Activated CD4-positive, alpha-beta T cell treated with anti-CD3 and anti-CD28 coated beads for 36 hours (primary cell): Measurements from ENCODE around the gene POLL. TPM values are rescaled to one million over a fixed set of nuclear protein-coding genes. Genes with fewer than 3 reads are reported as not detected.

Source experiments
- ATAC-seq: fragments of 200-7000 bp; cut with Tn5 transposase; one replicate; pipeline ENCODE4 v1.10.0; 2021; ENCODE audit warnings: mild to moderate bottlenecking, moderate library complexity
- CTCF ChIA-PET: fragments of 350-600 bp; sonication (Branson Sonifier 250); formaldehyde crosslinking; loops from one replicate; lab custom pipeline; 2021; ENCODE audit warnings: antibody characterized with exemption; lab: Charles Lee
- POLR2A ChIA-PET: fragments of 350-600 bp; sonication (Branson Sonifier 250); formaldehyde crosslinking; loops from one replicate; lab custom pipeline; 2021; ENCODE audit warnings: antibody characterized with exemption, inconsistent platforms; lab: Charles Lee
- DNase-seq: peaks from one replicate; pipeline ENCODE4 v3.0.0-alpha.2; 2020
- H3K27ac Mint-ChIP-seq: one replicate; pipeline ENCODE4 v1.8.0; 2021; ENCODE audit warnings: mixed read lengths
- H3K27me3 Mint-ChIP-seq: one replicate; pipeline ENCODE4 v1.8.0; 2021; ENCODE audit warnings: mixed read lengths
- H3K36me3 Mint-ChIP-seq: one replicate; pipeline ENCODE4 v1.8.0; 2021; ENCODE audit warnings: low read depth, mixed read lengths
- H3K4me1 Mint-ChIP-seq: one replicate; pipeline ENCODE4 v1.8.0; 2021; ENCODE audit warnings: mixed read lengths
- H3K4me3 Mint-ChIP-seq: one replicate; pipeline ENCODE4 v1.8.0; 2021; ENCODE audit warnings: mild to moderate bottlenecking, moderate library complexity, mixed read lengths
- H3K9me3 Mint-ChIP-seq: one replicate; pipeline ENCODE4 v1.8.0; 2021; ENCODE audit warnings: low read depth, mixed read lengths
- intact Hi-C, 2 experiments: fragments of 100-400 bp; cut with DNase I in 1 of 2; cut with micrococcal nuclease in 1 of 2; formaldehyde crosslinking; loops; one replicate each; pipeline versions ENCODE4 v1.14.2 to v1.15.1; 2022 to 2024; cut with DNase I, micrococcal nuclease
- total RNA-seq, 2 experiments: library from RNA; stranded (reverse); gene quantifications; one replicate each; pipeline ENCODE4 v1.2.3, GENCODE V29; 2021

POLL gene
- total RNA-seq, 2 experiments from 2014 or later: 30.2 to 31.4 TPM

- Mint-ChIP-seq H3K4me1 (no peaks in the 10 kb centered on the region), H3K27ac (no peak overlapping the region), H3K9me3 (no peaks in the 10 kb centered on the region), H3K36me3 (peaks cover 2% of the 10 kb centered on the region), H3K4me3 (no peak overlapping the region), H3K27me3 (no peaks in the 10 kb centered on the region)
- CTCF ChIA-PET: interaction anchor here (3.2 kb wide), 1 partner anchor 15 kb away, joined by 12 read pairs; no protein-coding TSS in a partner anchor
- DNase-seq (no peak), ATAC-seq (no peak)
- intact Hi-C loops: no loop called here
- POLR2A ChIA-PET: interaction anchor here (1.0 kb wide), 1 partner anchor 163 kb away, joined by 3 read pairs; no protein-coding TSS in a partner anchor
Measured at GRCh38 chr10:101617824-101618568, 29.9 kb upstream of the POLL start.

DNA sequence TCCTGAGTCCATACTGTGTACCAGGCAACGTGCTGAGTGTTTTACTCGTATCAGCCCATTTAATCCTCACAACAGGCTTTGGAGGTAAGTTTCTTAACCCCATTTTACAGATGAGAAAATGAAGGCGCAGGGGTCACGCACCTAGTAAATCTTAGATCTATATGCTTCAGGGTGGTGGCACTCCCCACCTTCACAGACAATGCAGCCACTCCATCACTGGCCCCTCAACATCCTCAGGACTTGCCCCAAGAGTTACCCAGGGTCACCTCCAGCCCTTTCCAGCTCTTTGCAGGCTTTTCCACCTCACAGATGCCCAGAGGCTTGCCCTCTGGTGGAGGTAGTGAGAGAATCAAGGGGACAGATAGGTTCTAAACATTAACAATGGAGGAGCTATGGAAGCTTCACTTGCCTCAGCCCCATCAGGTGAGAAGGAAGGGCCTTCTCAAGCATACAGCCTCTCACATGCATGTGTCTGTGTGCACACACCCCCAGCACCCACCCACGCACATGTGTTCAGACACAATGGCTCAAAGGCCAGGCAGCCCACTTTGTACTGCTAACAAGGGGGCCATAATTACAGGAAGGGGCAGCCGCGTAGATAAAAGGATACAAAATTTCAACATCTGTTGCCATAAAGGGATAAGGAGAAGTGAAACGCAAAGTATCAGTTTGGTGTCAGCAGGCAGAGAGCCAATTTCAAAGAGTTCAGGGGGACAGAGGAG is 29.2 kb upstream of the POLL start:
- Mint-ChIP-seq H3K4me1 (no peaks in the 10 kb centered on the region), H3K27ac (no peak overlapping the region), H3K4me3 (no peak overlapping the region), H3K27me3 (no peaks in the 10 kb centered on the region), H3K36me3 (peaks cover 2% of the 10 kb centered on the region), H3K9me3 (no peaks in the 10 kb centered on the region)
- DNase-seq: no peak
- no peak for ATAC-seq
- intact Hi-C loops: no loop called here
- CTCF ChIA-PET: interaction anchor here (3.2 kb wide), 1 partner anchor 14 kb away, joined by 12 read pairs; no protein-coding TSS in a partner anchor
- POLR2A ChIA-PET: interaction anchor here (1.0 kb wide), 1 partner anchor 164 kb away, joined by 3 read pairs; no protein-coding TSS in a partner anchor

- CTCF ChIA-PET: interaction anchor here (1.3 to 3.2 kb wide), 2 partner anchors 13 to 165 kb away, joined by 3 to 12 read pairs; no protein-coding TSS in a partner anchor
- Mint-ChIP-seq H3K4me1 (peaks cover 3% of the 10 kb centered on the region), H3K9me3 (no peaks in the 10 kb centered on the region), H3K27ac (no peak overlapping the region), H3K27me3 (no peaks in the 10 kb centered on the region), H3K4me3 (no peak overlapping the region), H3K36me3 (no peaks in the 10 kb centered on the region)
- POLR2A ChIA-PET: interaction anchor here (1.0 kb wide), 1 partner anchor 164 kb away, joined by 3 read pairs; no protein-coding TSS in a partner anchor
- DNase-seq (no peak), ATAC-seq (no peak)
- intact Hi-C loops: no loop called here
Measured at GRCh38 chr10:101616415-101617101, 28.5 kb upstream of the POLL start.

DNA sequence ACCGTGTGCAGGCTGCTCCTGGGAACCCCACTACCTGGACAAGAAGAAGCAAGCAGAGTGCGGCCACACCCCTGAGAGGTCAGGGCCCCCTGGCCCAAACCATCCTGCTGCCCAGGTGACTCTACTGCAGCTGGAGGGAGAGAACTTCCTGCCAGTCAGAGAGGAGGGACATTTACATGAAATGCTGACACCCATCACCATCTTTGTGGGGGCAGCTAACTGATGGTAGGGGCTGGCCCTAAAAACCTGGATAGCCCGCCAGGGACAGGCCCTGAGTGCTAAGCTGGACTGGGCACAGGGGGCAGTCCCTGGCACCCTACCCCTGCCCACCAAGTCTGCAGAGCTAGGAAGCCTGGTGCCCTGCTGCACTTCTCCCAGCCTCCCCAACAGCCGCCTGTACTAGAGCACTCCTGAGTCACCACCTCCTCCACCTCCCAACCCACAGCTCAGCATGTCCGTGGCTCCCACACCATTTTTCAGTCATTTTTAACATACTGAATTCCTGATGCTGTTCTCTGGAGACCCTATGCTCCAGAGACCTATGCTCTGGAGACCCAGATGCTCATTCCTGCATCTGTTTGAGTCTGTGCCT is 27.6 kb upstream of the POLL start:
- no peak for DNase-seq
- Mint-ChIP-seq H3K27ac (no peak overlapping the region), H3K27me3 (no peaks in the 10 kb centered on the region), H3K4me1 (peaks cover 8% of the 10 kb centered on the region), H3K36me3 (peaks cover 3% of the 10 kb centered on the region), H3K4me3 (no peak overlapping the region), H3K9me3 (no peaks in the 10 kb centered on the region)
- POLR2A ChIA-PET: no interaction called here
- CTCF ChIA-PET: interaction anchor here (1.3 to 3.2 kb wide), 2 partner anchors 12 to 166 kb away, joined by 3 to 12 read pairs; no protein-coding TSS in a partner anchor
- intact Hi-C loops: no loop called here
- ATAC-seq: no peak

DNA sequence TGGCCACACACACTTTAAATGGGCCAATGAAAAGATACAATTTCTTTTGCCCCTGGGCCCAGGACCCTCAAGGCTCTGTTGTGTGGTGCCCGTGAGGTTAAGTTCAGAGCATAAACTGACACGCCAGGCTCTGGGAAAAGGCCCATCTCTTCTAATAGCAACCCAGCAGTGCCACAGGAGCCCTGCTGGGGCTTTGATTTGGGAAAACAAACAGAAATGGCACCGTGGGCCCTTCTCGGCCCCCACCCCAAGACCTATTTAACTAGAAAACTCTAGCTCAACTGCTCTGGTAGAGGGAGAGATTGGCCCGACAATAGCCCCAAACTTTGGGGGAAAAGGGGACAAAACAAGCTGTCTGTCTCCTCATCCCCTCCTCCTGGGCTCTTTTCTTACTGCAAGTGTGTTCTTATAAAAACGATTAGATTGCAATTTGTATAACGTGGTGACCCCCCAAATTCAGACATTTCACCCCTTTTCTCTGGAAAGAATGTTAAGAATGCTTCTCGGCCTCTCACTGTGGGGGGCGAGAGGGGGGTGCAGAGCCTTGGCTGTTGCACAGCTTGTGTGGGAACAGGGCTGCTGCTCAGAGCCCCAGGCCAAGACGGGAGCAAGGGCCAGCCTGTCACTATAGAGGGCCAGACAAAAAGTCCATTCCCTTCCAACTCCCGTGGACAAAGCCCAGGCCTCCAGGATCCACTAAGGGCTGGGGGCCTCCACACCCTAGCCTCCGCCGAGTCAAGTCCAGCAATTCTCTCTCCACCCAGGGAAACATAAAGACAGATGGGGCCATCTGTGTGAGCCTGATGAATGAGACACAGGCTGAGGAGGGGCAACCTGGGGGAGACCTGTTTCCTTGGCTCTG is 26.8 kb upstream of the POLL start:
- POLR2A ChIA-PET: no interaction called here
- H3K4me1 Mint-ChIP-seq: peaks cover 8% of the 10 kb centered on the region
- DNase-seq: no peak
- no peaks in the 10 kb centered on the region for H3K27me3 Mint-ChIP-seq
- no peaks in the 10 kb centered on the region for H3K9me3 Mint-ChIP-seq
- no peak overlapping the region for H3K27ac Mint-ChIP-seq
- intact Hi-C loops: no loop called here
- ATAC-seq: no peak
- CTCF ChIA-PET: interaction anchor here (1.3 to 3.2 kb wide), 2 partner anchors 12 to 166 kb away, joined by 3 to 12 read pairs; no protein-coding TSS in a partner anchor
- H3K4me3 Mint-ChIP-seq: no peak overlapping the region
- H3K36me3 Mint-ChIP-seq: peaks cover 6% of the 10 kb centered on the region

- H3K27me3 Mint-ChIP-seq: no peaks in the 10 kb centered on the region
- H3K4me1 Mint-ChIP-seq: peaks cover 8% of the 10 kb centered on the region
- intact Hi-C loops: no loop called here
- peaks cover 12% of the 10 kb centered on the region for H3K36me3 Mint-ChIP-seq
- no peak overlapping the region for H3K4me3 Mint-ChIP-seq
- no peak overlapping the region for H3K27ac Mint-ChIP-seq
- DNase-seq (no peak), ATAC-seq (no peak)
- ChIA-PET POLR2A (no interaction called here), CTCF (interaction anchor here (1.0 kb wide), 1 partner anchor 169 kb away, joined by 3 read pairs; no protein-coding TSS in a partner anchor)
- no peaks in the 10 kb centered on the region for H3K9me3 Mint-ChIP-seq
Measured at GRCh38 chr10:101613646-101614045, 25.6 kb upstream of the POLL start.

- H3K27ac Mint-ChIP-seq: no peak overlapping the region
- POLR2A ChIA-PET: no interaction called here
Measured at GRCh38 chr10:101612872-101613271, 24.8 kb upstream of the POLL start.

GRCh38 chr10:101612086-101612485 is 24.0 kb upstream of the POLL start:
- DNase-seq (no peak), ATAC-seq (no peak)
- CTCF ChIA-PET: no interaction called here
- Mint-ChIP-seq H3K27ac (peak overlapping the region; percentile 60), H3K4me3 (no peak overlapping the region), H3K4me1 (peaks cover 8% of the 10 kb centered on the region), H3K27me3 (no peaks in the 10 kb centered on the region), H3K9me3 (no peaks in the 10 kb centered on the region), H3K36me3 (peaks cover 12% of the 10 kb centered on the region)
- POLR2A ChIA-PET: no interaction called here
- intact Hi-C loops: no loop called here

More at GRCh38 chr10:101612872-101613271, 24.8 kb upstream of the POLL start:
- DNase-seq: no peak
- Mint-ChIP-seq H3K9me3 (no peaks in the 10 kb centered on the region), H3K36me3 (peaks cover 12% of the 10 kb centered on the region), H3K27me3 (no peaks in the 10 kb centered on the region), H3K4me3 (no peak overlapping the region), H3K4me1 (peaks cover 8% of the 10 kb centered on the region)
- no peak for ATAC-seq
- intact Hi-C loops: no loop called here
- CTCF ChIA-PET: interaction anchor here (1.0 kb wide), 1 partner anchor 170 kb away, joined by 3 read pairs; no protein-coding TSS in a partner anchor

- intact Hi-C loops: no loop called here
- H3K4me3 Mint-ChIP-seq: no peak overlapping the region
- H3K4me1 Mint-ChIP-seq: peaks cover 8% of the 10 kb centered on the region
- no peaks in the 10 kb centered on the region for H3K27me3 Mint-ChIP-seq
- ChIA-PET CTCF (interaction anchor here (0.6 to 0.7 kb wide), 2 partner anchors 19 to 55 kb away, joined by 3 read pairs; no protein-coding TSS in a partner anchor), POLR2A (no interaction called here)
- peak; percentile 49 for DNase-seq
- peak; percentile 84 for ATAC-seq
- no peaks in the 10 kb centered on the region for H3K9me3 Mint-ChIP-seq
- H3K27ac Mint-ChIP-seq: peak overlapping the region; percentile 65
- H3K36me3 Mint-ChIP-seq: peaks cover 14% of the 10 kb centered on the region
Measured at GRCh38 chr10:101611096-101611905, 23.2 kb upstream of the POLL start.
